Measurements from ENCODE around the gene USP19. TPM values are rescaled to one million over a fixed set of nuclear protein-coding genes. Genes with fewer than 3 reads are reported as not detected.

The USP19 gene
- total and polyA plus RNA-seq, 2 of the 4 experiments (the other 2 are of a cell fraction) = 24.7 to 39.7 TPM

DNA sequence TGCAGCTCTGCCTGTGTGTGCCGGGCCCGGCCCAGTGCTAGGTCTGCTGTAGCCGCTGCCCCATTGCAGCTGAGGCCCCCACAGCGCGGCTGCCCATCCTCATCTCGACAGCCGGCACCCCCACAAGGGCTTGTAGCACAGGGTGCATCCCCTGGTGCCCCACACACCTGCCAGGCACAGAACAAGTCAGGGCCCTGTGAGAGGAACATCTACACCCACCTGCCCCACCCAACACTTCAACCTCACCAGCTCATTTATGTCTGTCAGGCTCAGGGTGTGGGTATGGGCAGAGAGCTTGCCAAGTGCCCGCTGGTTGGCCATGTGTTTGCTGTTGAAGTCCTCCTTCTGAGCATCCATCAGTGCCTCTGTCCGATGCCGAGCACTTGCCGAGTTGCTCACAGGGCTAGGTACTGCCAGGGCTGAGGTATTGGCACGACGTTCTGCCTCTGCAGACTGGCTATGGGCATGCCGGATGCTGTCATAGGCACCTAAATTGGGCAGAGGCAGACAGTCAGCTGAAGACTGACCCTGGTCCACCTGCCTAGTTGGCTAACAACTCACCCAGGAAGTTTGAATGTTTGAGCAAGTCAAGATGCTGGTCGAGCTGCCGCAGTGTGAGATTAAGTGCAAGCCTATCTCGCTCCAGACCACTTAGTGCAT is 2.4 kb upstream of the USP19 start:
- no peak overlapping the region for H2AK5ac ChIP-seq (ENCODE audit: low read depth, low read length)
- H3K14ac ChIP-seq (replicated peaks; ENCODE audit: low read depth, low read length) = no peak overlapping the region
- H3K4me1 ChIP-seq (ENCODE audit: control insufficient read depth, insufficient read depth, low read length) = peaks cover 10% of the 10 kb centered on the region
- no peak overlapping the region for H3K9ac ChIP-seq (ENCODE audit: low read depth, low read length)
- CTCF ChIA-PET = no interaction called here
- no peak overlapping the region for H2BK5ac ChIP-seq (ENCODE audit: low read depth, low read length, poor library complexity, severe bottlenecking)
- peaks cover 6% of the 10 kb centered on the region for H4K20me1 ChIP-seq (ENCODE audit: insufficient read depth, low read length)
- H3K27ac ChIP-seq (ENCODE audit: insufficient read depth, low read length) = no peak overlapping the region
- no peak overlapping the region for H3K4me2 ChIP-seq (ENCODE audit: low read depth, low read length)
- no peak overlapping the region for H4K91ac ChIP-seq (ENCODE audit: insufficient read depth, low read depth, low read length)
- no peak overlapping the region for H3K56ac ChIP-seq (ENCODE audit: extremely low read depth, insufficient read depth, low read length)
- in situ Hi-C loops (cut with MboI; ENCODE audit: low sequenced_read_pairs) (no loop called here), dilution Hi-C loops (cut with HindIII; ENCODE audit: low sequenced_read_pairs, unreplicated experiment) (no loop called here), intact Hi-C loops (cut with micrococcal nuclease) (no loop called here)
- H2BK120ac ChIP-seq (ENCODE audit: low read depth, low read length) = no peak overlapping the region
- H2BK15ac ChIP-seq (ENCODE audit: low read depth, low read length) = no peak overlapping the region
- DNase-seq = no peak
- no peak for ATAC-seq (ENCODE audit: low read depth)
- 92% methylated on average over 8 of the region's 17 CpGs; no CpG with 5 or more reads in 1 of the 2 experiments for whole genome bisulfite sequencing, 2 experiments (ENCODE audit: extremely low coverage in 2 of 2, insufficient read length in 1 of 2)
- BruUV-seq (replicated peaks) = no TSS peak
- POLR2A ChIA-PET (ENCODE audit: unreplicated experiment) = no interaction called here
- TF ChIP-seq MAFK (IDR thresholded peaks at IDR 0.05; ENCODE audit: low read depth, low read length) (no peak), CHD1 (IDR thresholded peaks at IDR 0.05; ENCODE audit: low read depth, low read length) (no peak), RCOR1 (IDR thresholded peaks at IDR 0.05; ENCODE audit: insufficient replicate concordance, low read length) (no peak), SMC3 (IDR thresholded peaks at IDR 0.05; ENCODE audit: low read depth, low read length) (no peak), MXI1 (IDR thresholded peaks at IDR 0.05; ENCODE audit: borderline replicate concordance, low read depth, low read length) (no peak), FOS (IDR thresholded peaks at IDR 0.05; ENCODE audit: low read depth, low read length) (no peak), BHLHE40 (IDR thresholded peaks at IDR 0.05; ENCODE audit: low read depth, low read length) (no peak), CTCF (conservative IDR thresholded peaks at IDR 0.05; ENCODE audit: low read depth, low read length) (no peak), MAZ (IDR thresholded peaks at IDR 0.05; ENCODE audit: borderline replicate concordance, low read depth, low read length) (no peak), RAD21 (IDR thresholded peaks at IDR 0.05; ENCODE audit: low read length) (no peak), RFX5 (IDR thresholded peaks at IDR 0.05; ENCODE audit: low read depth, low read length) (no peak), POLR2A (IDR thresholded peaks at IDR 0.05; ENCODE audit: low read depth, low read length) (no peak), CEBPB (IDR thresholded peaks at IDR 0.05; ENCODE audit: low read depth, low read length) (no peak), NFE2L2 (IDR thresholded peaks at IDR 0.05; ENCODE audit: low read depth, low read length) (no peak)
- TF ChIP-seq, protein P1, sequence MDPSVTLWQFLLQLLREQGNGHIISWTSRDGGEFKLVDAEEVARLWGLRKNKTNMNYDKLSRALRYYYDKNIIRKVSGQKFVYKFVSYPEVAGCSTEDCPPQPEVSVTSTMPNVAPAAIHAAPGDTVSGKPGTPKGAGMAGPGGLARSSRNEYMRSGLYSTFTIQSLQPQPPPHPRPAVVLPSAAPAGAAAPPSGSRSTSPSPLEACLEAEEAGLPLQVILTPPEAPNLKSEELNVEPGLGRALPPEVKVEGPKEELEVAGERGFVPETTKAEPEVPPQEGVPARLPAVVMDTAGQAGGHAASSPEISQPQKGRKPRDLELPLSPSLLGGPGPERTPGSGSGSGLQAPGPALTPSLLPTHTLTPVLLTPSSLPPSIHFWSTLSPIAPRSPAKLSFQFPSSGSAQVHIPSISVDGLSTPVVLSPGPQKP (IDR thresholded peaks at IDR 0.05; ENCODE audit: borderline replicate concordance, low read depth, low read length) = no peak
- TF ChIP-seq, protein P2, sequence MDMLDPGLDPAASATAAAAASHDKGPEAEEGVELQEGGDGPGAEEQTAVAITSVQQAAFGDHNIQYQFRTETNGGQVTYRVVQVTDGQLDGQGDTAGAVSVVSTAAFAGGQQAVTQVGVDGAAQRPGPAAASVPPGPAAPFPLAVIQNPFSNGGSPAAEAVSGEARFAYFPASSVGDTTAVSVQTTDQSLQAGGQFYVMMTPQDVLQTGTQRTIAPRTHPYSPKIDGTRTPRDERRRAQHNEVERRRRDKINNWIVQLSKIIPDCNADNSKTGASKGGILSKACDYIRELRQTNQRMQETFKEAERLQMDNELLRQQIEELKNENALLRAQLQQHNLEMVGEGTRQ (IDR thresholded peaks at IDR 0.05; ENCODE audit: low read depth, low read length) = no peak
- no peak overlapping the region for H3K4ac ChIP-seq (ENCODE audit: low read depth, low read length)
- no peaks in the 10 kb centered on the region for H3K27me3 ChIP-seq (ENCODE audit: control insufficient read depth, insufficient read depth, low read length)
- no peak overlapping the region for H2BK20ac ChIP-seq (ENCODE audit: low read depth, low read length)
- H3K79me1 ChIP-seq (ENCODE audit: low read depth in 1 of 2, low read length in 2 of 2) = peaks cover 13 to 49% of the 10 kb centered on the region in 2 experiments
- no peak overlapping the region for H3K4me3 ChIP-seq (ENCODE audit: insufficient read depth, low read depth, low read length)
- no peak overlapping the region for H3K18ac ChIP-seq (ENCODE audit: low read depth, low read length)
- H4K8ac ChIP-seq (ENCODE audit: low read depth in 2 of 2, low read length in 2 of 2) = no peak overlapping the region
- H2AK9ac ChIP-seq (replicated peaks; ENCODE audit: low read depth, low read length, poor library complexity) = no peak overlapping the region
- H3K9me1 ChIP-seq (ENCODE audit: insufficient read depth, low read length) = peaks cover 10% of the 10 kb centered on the region; the same call in 1 of the 2 replicates
- no peak overlapping the region for H2AFZ ChIP-seq (replicated peaks; ENCODE audit: low read length, poor library complexity)
- H3K9me3 ChIP-seq (ENCODE audit: control insufficient read depth, insufficient read depth, low read length) = no peaks in the 10 kb centered on the region
- peaks cover 65% of the 10 kb centered on the region for H3K36me3 ChIP-seq (ENCODE audit: control insufficient read depth, insufficient read depth, low read length)
- H4K5ac ChIP-seq (ENCODE audit: low read depth, low read length) = no peak overlapping the region
- H3K23ac ChIP-seq (ENCODE audit: low read depth, low read length) = no peak overlapping the region

Data from IMR-90 (cell line).